Suprapubic skin (tissue), 4 donors: ENCODE data around the gene NFIC. TPM values are rescaled to one million over a fixed set of nuclear protein-coding genes. Genes with fewer than 3 reads are reported as not detected.
"Not testable (repeated sequence)": the region's sequence is repeated elsewhere in the genome, so short reads cannot be mapped to it uniquely, and the experiment has no call there.

Experiments
- DNase-seq, 2 donors: peaks; one replicate each; pipeline ENCODE4 v3.0.0-alpha.2; 2019; ENCODE audit warnings: low spot score in 2 of 2
- H3K27ac ChIP-seq: fragments of 200-600 bp; sonication (generic); one replicate; pipeline ENCODE4 v1.5.1; 2019
- H3K27me3 ChIP-seq: fragments of 200-600 bp; sonication (generic); one replicate; pipeline ENCODE4 v1.5.1; 2019
- H3K36me3 ChIP-seq: fragments of 200-600 bp; sonication (generic); one replicate; pipeline ENCODE4 v1.5.1; 2019
- H3K4me1 ChIP-seq: fragments of 200-600 bp; sonication (generic); one replicate; pipeline ENCODE4 v1.5.1; 2019
- H3K4me3 ChIP-seq: fragments of 200-600 bp; sonication (generic); one replicate; pipeline ENCODE4 v1.5.1; 2019; ENCODE audit warnings: mild to moderate bottlenecking
- H3K9me3 ChIP-seq: fragments of 200-600 bp; sonication (generic); one replicate; pipeline ENCODE4 v1.5.1; 2019
- CTCF ChIP-seq, 2 donors: fragments of 200-600 bp in 1 of 2; fragments of 450-650 bp in 1 of 2; sonication (generic) in 1 of 2; IDR thresholded peaks; one replicate each; pipeline ENCODE4 v1.5.1; 2016 to 2019; ENCODE audit warnings: antibody characterized with exemption in 2 of 2, mild to moderate bottlenecking in 1 of 2, moderate library complexity in 1 of 2
- EP300 ChIP-seq: sonication (generic); formaldehyde crosslinking; IDR thresholded peaks from one replicate; pipeline ENCODE4 v1.6.1; 2017; ENCODE audit warnings: antibody characterized with exemption
- POLR2A ChIP-seq, 2 donors: fragments of 450-650 bp; IDR thresholded peaks; one replicate each; pipeline ENCODE4 v1.6.1; 2017; ENCODE audit warnings: antibody characterized with exemption in 2 of 2, mild to moderate bottlenecking in 2 of 2, moderate library complexity in 2 of 2
- POLR2AphosphoS5 ChIP-seq, 3 donors: sonication (generic); formaldehyde crosslinking; IDR thresholded peaks; one replicate each; pipeline ENCODE4 v1.6.1; 2017; ENCODE audit warnings: antibody characterized with exemption in 3 of 3
- WGBS: methylation state at CpG from one replicate; pipeline ENCODE4 v1.1.5; 2018; 5-methylcytosine and 5-hydroxymethylcytosine counted together
- total RNA-seq, 4 donors: library from RNA; depleted of rRNA; stranded (reverse); fragments of >200 nt; gene quantifications; one replicate each; pipeline ENCODE4 v1.1.0, GENCODE V29; 2016

The NFIC gene
- total RNA-seq, 4 donors from 2014 or later: 135 to 234 (median 194) TPM

GRCh38 chr19:3346677-3347353 is 19.6 kb upstream of the NFIC start:
- Histone ChIP-seq H3K4me1 (peaks cover 45% of the 10 kb centered on the region), H3K27ac (peak overlapping the region; percentile 86), H3K36me3 (no peaks in the 10 kb centered on the region), H3K27me3 (no peaks in the 10 kb centered on the region), H3K9me3 (no peaks in the 10 kb centered on the region), H3K4me3 (peak overlapping the region; percentile 1)
- TF ChIP-seq POLR2AphosphoS5 (IDR thresholded peaks at IDR 0.05) (peak in 1 of 3 donors; percentile 56), EP300 (no peak)
- 28% methylated on average over 15 of the region's 23 CpGs for WGBS
- peak in 1 of 2 donors; percentile 85 for DNase-seq

- H3K27ac ChIP-seq: no peak overlapping the region
- H3K4me1 ChIP-seq: peaks cover 40% of the 10 kb centered on the region
- H3K9me3 ChIP-seq: no peaks in the 10 kb centered on the region
- DNase-seq: no peak
- no peaks in the 10 kb centered on the region for H3K27me3 ChIP-seq
- H3K36me3 ChIP-seq: no peaks in the 10 kb centered on the region
- TF ChIP-seq POLR2A (IDR thresholded peaks at IDR 0.05) (no peak), CTCF (IDR thresholded peaks at IDR 0.05) (no peak), POLR2AphosphoS5 (IDR thresholded peaks at IDR 0.05) (no peak), EP300 (no peak)
- 89% methylated on average over 8 of the region's 11 CpGs for WGBS
- no peak overlapping the region for H3K4me3 ChIP-seq
These were observed 18.3 kb upstream of the NFIC start for GRCh38 chr19:3348042-3348441.

GRCh38 chr19:3348469-3348868 is 17.9 kb upstream of the NFIC start:
- not testable (repeated sequence) for H3K4me3 ChIP-seq, H3K36me3 ChIP-seq, H3K27ac ChIP-seq, DNase-seq, H3K9me3 ChIP-seq, H3K27me3 ChIP-seq
- H3K4me1 ChIP-seq: peaks cover 35% of the 10 kb centered on the region
- WGBS: 93% methylated on average over 11 of the region's 11 CpGs

GRCh38 chr19:3350014-3350663 is 16.2 kb upstream of the NFIC start:
- no peak overlapping the region for H3K27ac ChIP-seq
- no peaks in the 10 kb centered on the region for H3K9me3 ChIP-seq
- DNase-seq: no peak
- peak; percentile 91 for TF ChIP-seq EP300
- no peak for TF ChIP-seq POLR2AphosphoS5 (IDR thresholded peaks at IDR 0.05)
- no peak for TF ChIP-seq CTCF (IDR thresholded peaks at IDR 0.05)
- no peak overlapping the region for H3K4me3 ChIP-seq
- no peaks in the 10 kb centered on the region for H3K27me3 ChIP-seq
- peaks cover 20% of the 10 kb centered on the region for H3K4me1 ChIP-seq
- H3K36me3 ChIP-seq: no peaks in the 10 kb centered on the region
- WGBS: 57% methylated on average over 9 of the region's 9 CpGs

GRCh38 chr19:3351702-3352447 is 14.5 kb upstream of the NFIC start:
- no peak overlapping the region for H3K27ac ChIP-seq
- no peak overlapping the region for H3K4me3 ChIP-seq
- H3K4me1 ChIP-seq: peaks cover 3% of the 10 kb centered on the region
- no peak for DNase-seq
- H3K36me3 ChIP-seq: no peaks in the 10 kb centered on the region
- H3K9me3 ChIP-seq: no peaks in the 10 kb centered on the region
- H3K27me3 ChIP-seq: no peaks in the 10 kb centered on the region
- TF ChIP-seq CTCF (IDR thresholded peaks at IDR 0.05) (no peak), POLR2AphosphoS5 (IDR thresholded peaks at IDR 0.05) (no peak), POLR2A (IDR thresholded peaks at IDR 0.05) (no peak), EP300 (no peak)
- WGBS: 86% methylated on average over 8 of the region's 8 CpGs

GRCh38 chr19:3353493-3353892 is 12.9 kb upstream of the NFIC start:
- Histone ChIP-seq H3K4me1 (peaks cover 6% of the 10 kb centered on the region), H3K36me3 (no peaks in the 10 kb centered on the region), H3K4me3 (no peak overlapping the region), H3K27me3 (no peaks in the 10 kb centered on the region), H3K9me3 (no peaks in the 10 kb centered on the region), H3K27ac (no peak overlapping the region)
- TF ChIP-seq POLR2AphosphoS5 (IDR thresholded peaks at IDR 0.05) (no peak), POLR2A (IDR thresholded peaks at IDR 0.05) (no peak), EP300 (no peak), CTCF (IDR thresholded peaks at IDR 0.05) (no peak)
- DNase-seq: no peak
- 43% methylated on average over 5 of the region's 5 CpGs for WGBS
